NCI-H2227 treated with DMSO at 0.1 percent for 48 hours (cell line): ENCODE results near the gene EIF4E3.

ENCODE experiments used
- DNase-seq: peaks from one replicate; lab custom pipeline; 2025; lab: John Stamatoyannopoulos, UW

EIF4E3 gene

DNA sequence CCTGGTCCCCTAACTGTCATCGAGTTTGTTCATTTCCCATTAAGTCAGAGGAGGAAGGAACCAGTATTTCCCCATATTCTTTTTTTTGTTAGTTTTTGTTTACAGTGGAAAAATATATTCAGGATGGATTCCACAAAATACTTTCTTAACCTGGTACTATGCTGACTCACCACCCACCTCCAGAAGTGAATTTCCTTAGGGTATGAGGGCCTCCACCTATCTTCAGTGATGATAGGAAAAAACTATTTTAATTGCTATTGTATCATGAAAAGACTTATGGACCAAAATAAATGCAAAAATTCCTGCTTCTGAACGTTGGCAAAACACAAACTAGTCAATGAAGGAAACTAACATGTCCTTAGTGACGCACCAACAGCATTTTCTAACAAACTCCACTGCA, 77.5 kb downstream of the EIF4E3 start:
- DNase-seq: no peak

GRCh38 chr3:71646971-71647370, 78.2 kb downstream of the EIF4E3 start:
- DNase-seq: no peak

- DNase-seq: no peak
These were observed 80.1 kb downstream of the EIF4E3 start for GRCh38 chr3:71645140-71645539.

DNA sequence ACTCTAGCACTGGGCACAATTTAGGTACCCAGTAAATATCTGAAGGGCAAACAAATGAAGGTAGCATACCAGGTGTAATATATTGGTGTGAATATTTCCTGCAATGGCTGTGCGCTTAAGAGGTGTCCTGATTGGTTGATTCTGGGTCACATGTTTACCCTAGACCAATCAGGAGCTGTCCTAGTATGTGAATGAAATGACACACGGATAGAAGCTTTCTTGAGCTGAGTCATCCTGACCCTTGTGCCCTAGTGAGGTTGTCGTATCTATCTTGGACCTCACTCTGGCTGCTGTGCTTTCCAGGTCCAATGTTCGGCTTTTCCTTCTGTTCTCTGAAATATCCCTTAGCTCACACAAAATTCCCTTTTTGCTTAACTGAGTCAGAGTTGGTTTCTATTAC, 83.5 kb downstream of the EIF4E3 start:
- DNase-seq: no peak

- DNase-seq: no peak
These were observed 84.7 kb downstream of the EIF4E3 start for GRCh38 chr3:71640331-71640983.

GRCh38 chr3:71636482-71636881, 88.7 kb downstream of the EIF4E3 start:
- DNase-seq: no peak

- DNase-seq: no peak
These were observed 89.2 kb downstream of the EIF4E3 start for GRCh38 chr3:71636001-71636400.

DNA sequence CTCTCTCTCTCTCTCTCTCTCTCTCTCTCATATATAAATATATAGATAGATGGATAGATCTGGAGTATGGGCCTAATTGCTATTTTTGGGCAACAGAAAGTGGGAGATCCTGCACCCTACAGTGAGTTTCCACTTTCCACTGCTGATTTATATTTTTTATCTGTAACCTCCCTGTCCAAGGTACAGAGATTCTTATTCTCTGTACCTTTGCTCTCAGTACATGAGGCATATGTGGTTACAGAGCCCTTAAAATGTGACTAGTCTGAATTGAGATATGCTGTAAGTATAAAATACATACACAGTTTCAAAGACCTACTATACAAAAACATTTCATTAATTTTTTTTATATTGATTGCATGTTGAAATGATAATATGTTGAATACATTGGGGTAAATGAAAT, 90.5 kb downstream of the EIF4E3 start:
- DNase-seq: no peak

GRCh38 chr3:71629711-71630110, 95.5 kb downstream of the EIF4E3 start:
- no peak for DNase-seq

- DNase-seq: no peak
These were observed 95.9 kb downstream of the EIF4E3 start for GRCh38 chr3:71629289-71629688.

DNA sequence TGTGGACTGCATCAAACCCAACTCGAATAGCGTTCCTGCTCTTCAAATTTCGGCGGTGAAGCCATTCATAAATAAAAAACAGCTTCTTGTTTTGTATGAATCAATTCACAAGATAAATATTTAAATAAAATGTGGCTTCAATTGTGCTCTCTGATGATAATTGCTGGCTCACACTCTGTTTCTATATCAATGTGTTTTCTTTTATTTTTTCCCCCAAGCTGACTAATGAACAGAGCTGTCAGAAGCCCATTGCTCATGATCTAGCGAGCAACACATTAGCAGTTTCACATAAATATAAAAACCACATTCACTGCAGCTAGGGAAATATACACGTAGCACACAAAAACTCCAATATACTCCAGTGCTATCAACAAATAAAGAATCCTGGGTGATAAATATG, 96.7 kb downstream of the EIF4E3 start:
- DNase-seq: no peak

GRCh38 chr3:71625676-71626075, 99.5 kb downstream of the EIF4E3 start:
- no peak for DNase-seq
